Measurements from ENCODE around the gene CRLF1.

GRCh38 chr19:18543814-18544475 lies 62.7 kb downstream of the CRLF1 start:
- TF ChIP-seq POLR2A (IDR thresholded peaks at IDR 0.05) = no peak
- no peak for TF ChIP-seq CTCF (IDR thresholded peaks at IDR 0.05)
